Glutamatergic neuron (in vitro differentiated cells): ENCODE measurements around the gene CLCN1. TPM values are rescaled to one million over a fixed set of nuclear protein-coding genes. Genes with fewer than 3 reads are reported as not detected.
A peak's percentile ranks its signal among the peaks of the same experiment; 100 is the strongest.

Experiments used
- DNase-seq: peaks from one replicate; pipeline ENCODE4 v3.0.0; 2022
- H3K27ac Mint-ChIP-seq: one replicate; pipeline ENCODE4 v1.8.0; 2020; ENCODE audit warnings: mild to moderate bottlenecking, mixed read lengths, inconsistent platforms; ENCODE audit not compliant: unreplicated experiment
- H3K27me3 Mint-ChIP-seq: one replicate; pipeline ENCODE4 v1.8.0; 2020; ENCODE audit warnings: mild to moderate bottlenecking, moderate library complexity, mixed read lengths, inconsistent platforms; ENCODE audit not compliant: unreplicated experiment
- H3K36me3 Mint-ChIP-seq: one replicate; pipeline ENCODE4 v1.8.0; 2020; ENCODE audit warnings: mild to moderate bottlenecking, mixed read lengths, inconsistent platforms; ENCODE audit not compliant: unreplicated experiment
- H3K4me1 Mint-ChIP-seq: one replicate; pipeline ENCODE4 v1.8.0; 2020; ENCODE audit warnings: mild to moderate bottlenecking, low read depth, mixed read lengths, inconsistent platforms; ENCODE audit not compliant: unreplicated experiment
- H3K4me3 Mint-ChIP-seq: one replicate; pipeline ENCODE4 v1.8.0; 2020; ENCODE audit warnings: mild to moderate bottlenecking, mixed read lengths, inconsistent platforms; ENCODE audit not compliant: unreplicated experiment
- H3K9me3 Mint-ChIP-seq: one replicate; pipeline ENCODE4 v1.8.0; 2020; ENCODE audit warnings: mild to moderate bottlenecking, moderate library complexity, mixed read lengths, inconsistent platforms; ENCODE audit not compliant: unreplicated experiment
- total RNA-seq: library from RNA; stranded (reverse); fragmentation: NEBNext Ultra II Directional; extraction: Animal tissue kit (Norgen Biotek cat#: 25700); gene quantifications from one replicate; pipeline ENCODE4 v1.2.1, GENCODE V29; 2021; ENCODE audit not compliant: unreplicated experiment
- TF ChIP-seq, protein P1 (sequence below): fragments of 200-600 bp; sonication (generic); IDR thresholded peaks from one replicate; pipeline ENCODE4 v1.5.0; 2021; ENCODE audit not compliant: partially characterized antibody, unreplicated experiment

CLCN1 gene
- total RNA-seq, 1 donor from 2014 or later = 0.56 TPM

GRCh38 chr7:143337216-143337615 is 21.3 kb downstream of the CLCN1 start:
- Mint-ChIP-seq H3K9me3 (no peaks in the 10 kb centered on the region), H3K4me1 (no peaks in the 10 kb centered on the region), H3K4me3 (no peak overlapping the region), H3K27ac (no peak overlapping the region), H3K27me3 (no peaks in the 10 kb centered on the region), H3K36me3 (no peaks in the 10 kb centered on the region)
- TF ChIP-seq, protein P1, sequence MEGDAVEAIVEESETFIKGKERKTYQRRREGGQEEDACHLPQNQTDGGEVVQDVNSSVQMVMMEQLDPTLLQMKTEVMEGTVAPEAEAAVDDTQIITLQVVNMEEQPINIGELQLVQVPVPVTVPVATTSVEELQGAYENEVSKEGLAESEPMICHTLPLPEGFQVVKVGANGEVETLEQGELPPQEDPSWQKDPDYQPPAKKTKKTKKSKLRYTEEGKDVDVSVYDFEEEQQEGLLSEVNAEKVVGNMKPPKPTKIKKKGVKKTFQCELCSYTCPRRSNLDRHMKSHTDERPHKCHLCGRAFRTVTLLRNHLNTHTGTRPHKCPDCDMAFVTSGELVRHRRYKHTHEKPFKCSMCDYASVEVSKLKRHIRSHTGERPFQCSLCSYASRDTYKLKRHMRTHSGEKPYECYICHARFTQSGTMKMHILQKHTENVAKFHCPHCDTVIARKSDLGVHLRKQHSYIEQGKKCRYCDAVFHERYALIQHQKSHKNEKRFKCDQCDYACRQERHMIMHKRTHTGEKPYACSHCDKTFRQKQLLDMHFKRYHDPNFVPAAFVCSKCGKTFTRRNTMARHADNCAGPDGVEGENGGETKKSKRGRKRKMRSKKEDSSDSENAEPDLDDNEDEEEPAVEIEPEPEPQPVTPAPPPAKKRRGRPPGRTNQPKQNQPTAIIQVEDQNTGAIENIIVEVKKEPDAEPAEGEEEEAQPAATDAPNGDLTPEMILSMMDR = no peak
- no peak for DNase-seq

DNA sequence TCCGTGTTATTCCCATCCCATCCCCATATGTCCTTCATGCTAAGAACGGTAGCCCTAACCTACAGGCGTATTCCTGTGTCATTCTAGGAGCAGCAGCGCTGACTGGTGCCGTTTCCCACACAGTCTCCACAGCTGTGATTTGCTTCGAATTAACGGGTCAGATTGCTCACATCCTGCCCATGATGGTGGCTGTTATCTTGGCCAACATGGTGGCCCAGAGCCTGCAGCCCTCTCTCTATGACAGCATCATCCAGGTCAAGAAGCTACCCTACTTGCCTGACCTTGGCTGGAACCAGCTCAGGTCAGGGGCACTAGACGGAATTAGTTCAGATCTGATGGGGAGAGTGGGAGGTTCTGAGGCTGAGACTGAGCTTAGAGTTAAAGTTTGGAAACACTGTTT is 25.9 kb downstream of the CLCN1 start:
- Mint-ChIP-seq H3K27me3 (no peaks in the 10 kb centered on the region), H3K4me3 (no peak overlapping the region), H3K9me3 (no peaks in the 10 kb centered on the region), H3K36me3 (peaks cover 2% of the 10 kb centered on the region), H3K4me1 (peaks cover 3% of the 10 kb centered on the region), H3K27ac (no peak overlapping the region)
- no peak for DNase-seq
- TF ChIP-seq, protein P1 = no peak

GRCh38 chr7:143343596-143343995 is 27.7 kb downstream of the CLCN1 start:
- Mint-ChIP-seq H3K27me3 (no peaks in the 10 kb centered on the region), H3K27ac (no peak overlapping the region), H3K4me3 (no peak overlapping the region), H3K9me3 (no peaks in the 10 kb centered on the region), H3K36me3 (peaks cover 8% of the 10 kb centered on the region), H3K4me1 (peaks cover 3% of the 10 kb centered on the region)
- TF ChIP-seq, protein P1 = no peak
- no peak for DNase-seq

DNA sequence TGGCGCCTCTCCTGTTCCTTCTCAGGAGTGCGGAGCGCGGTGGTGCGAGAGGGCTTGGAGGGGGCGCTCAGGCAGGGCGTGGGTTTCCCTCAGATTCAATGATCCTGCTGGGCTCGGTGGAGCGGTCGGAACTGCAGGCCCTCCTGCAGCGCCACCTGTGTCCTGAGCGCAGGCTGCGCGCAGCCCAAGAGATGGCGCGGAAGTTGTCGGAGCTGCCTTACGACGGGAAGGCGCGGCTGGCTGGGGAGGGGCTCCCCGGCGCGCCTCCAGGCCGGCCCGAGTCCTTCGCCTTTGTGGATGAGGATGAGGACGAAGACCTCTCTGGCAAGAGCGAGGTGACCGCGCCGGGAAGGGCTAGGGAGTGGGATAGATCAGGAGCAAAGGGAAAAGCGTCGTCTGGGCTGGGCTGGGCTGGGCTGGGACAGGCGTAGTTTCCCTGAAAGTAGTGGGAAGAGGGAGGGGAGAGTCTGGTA is 29.6 kb downstream of the CLCN1 start:
- Mint-ChIP-seq H3K27ac (no peak overlapping the region), H3K4me3 (peak overlapping the region; percentile 85), H3K36me3 (peaks cover 8% of the 10 kb centered on the region), H3K27me3 (peaks cover 5% of the 10 kb centered on the region), H3K9me3 (peaks cover 9% of the 10 kb centered on the region), H3K4me1 (peaks cover 12% of the 10 kb centered on the region)
- DNase-seq = peak; percentile 77
- TF ChIP-seq, protein P1 = peak; percentile 27

DNA sequence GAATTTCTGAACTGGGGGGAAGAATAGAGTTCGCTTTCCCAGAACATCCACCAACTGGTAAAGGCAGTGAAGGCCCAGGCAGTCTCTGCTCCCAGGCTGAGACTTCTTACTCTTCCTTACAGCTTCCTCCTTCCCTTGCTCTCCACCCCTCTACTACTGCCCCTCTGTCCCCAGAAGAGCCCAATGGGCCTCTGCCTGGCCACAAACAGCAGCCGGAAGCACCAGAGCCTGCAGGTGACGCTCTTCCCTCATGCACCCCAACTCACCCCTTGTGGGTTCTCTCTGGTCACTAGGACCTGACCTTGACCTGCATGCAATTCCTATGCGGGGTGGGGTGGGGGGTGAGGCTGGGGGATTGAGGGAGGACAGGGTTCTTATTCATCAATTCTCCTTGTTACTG is 30.1 kb downstream of the CLCN1 start:
- Mint-ChIP-seq H3K4me1 (peaks cover 13% of the 10 kb centered on the region), H3K27me3 (peaks cover 5% of the 10 kb centered on the region), H3K36me3 (peaks cover 8% of the 10 kb centered on the region), H3K4me3 (no peak overlapping the region), H3K9me3 (peaks cover 9% of the 10 kb centered on the region), H3K27ac (no peak overlapping the region)
- no peak for DNase-seq
- TF ChIP-seq, protein P1 = no peak
